ENCODE measurements around the gene RPL15.
"Not testable (repeated sequence)": the region's sequence is repeated elsewhere in the genome, so short reads cannot be mapped to it uniquely, and the experiment has no call there.

DNA sequence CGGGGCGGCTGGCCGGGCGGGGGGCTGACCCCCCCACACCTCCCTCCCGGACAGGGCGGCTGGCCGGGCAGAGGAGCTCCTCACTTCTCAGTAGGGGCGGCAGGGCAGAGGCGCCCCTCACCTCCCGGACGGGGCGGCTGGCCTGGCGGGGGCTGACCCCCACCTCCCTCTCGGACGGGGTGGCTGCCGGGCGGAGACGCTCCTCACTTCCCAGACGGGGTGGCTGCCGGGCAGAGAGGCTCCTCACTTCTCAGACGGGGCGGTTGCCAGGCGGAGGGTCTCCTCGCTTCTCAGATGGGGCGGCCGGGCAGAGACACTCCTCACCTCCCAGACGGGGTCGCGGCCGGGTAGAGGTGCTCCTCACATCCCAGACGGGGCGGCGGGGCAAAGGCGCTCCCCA, 45.6 kb upstream of the RPL15 start:
- not testable (repeated sequence) for TF ChIP-seq POLR2AphosphoS5, POLR2A, SPI1, TAF1 (IDR thresholded peaks at IDR 0.05; ENCODE audit: low read depth, low read length)

Data from GM12891 (cell line).